Effector memory CD8-positive, alpha-beta T cell (primary cell): ENCODE results near the gene RPL31.

Experiments used
- ATAC-seq: fragments of 150-1000 bp; cut with Tn5 transposase; replicated peaks from 2 replicates; pipeline ENCODE4 v1.10.0; 2021; ENCODE audit warnings: mild to moderate bottlenecking, moderate library complexity
- DNase-seq, 3 experiments: peaks; one replicate each; pipeline ENCODE4 v3.0.0; 2021
- H3K27ac Mint-ChIP-seq, 2 donors: one replicate each; pipeline ENCODE4 v1.8.0; 2022; ENCODE audit warnings: mild to moderate bottlenecking in 2 of 2, mixed read lengths in 2 of 2, moderate library complexity in 2 of 2
- H3K27me3 Mint-ChIP-seq, 2 donors: one replicate each; pipeline ENCODE4 v1.8.0; 2022; ENCODE audit warnings: mixed read lengths in 2 of 2
- H3K36me3 Mint-ChIP-seq: one replicate; pipeline ENCODE4 v1.8.0; 2022; ENCODE audit warnings: mild to moderate bottlenecking, moderate library complexity, mixed read lengths; ENCODE audit not compliant: insufficient read depth
- H3K4me1 Mint-ChIP-seq, 2 donors: one replicate each; pipeline ENCODE4 v1.8.0; 2022; ENCODE audit warnings: low read depth in 2 of 2, mixed read lengths in 2 of 2
- H3K4me3 Mint-ChIP-seq, 2 donors: one replicate each; pipeline ENCODE4 v1.8.0; 2022; ENCODE audit warnings: mild to moderate bottlenecking in 2 of 2, mixed read lengths in 2 of 2, moderate library complexity in 2 of 2
- H3K9me3 Mint-ChIP-seq, 2 donors: one replicate each; pipeline ENCODE4 v1.8.0; 2022; ENCODE audit warnings: mixed read lengths in 2 of 2
- total RNA-seq, 9 experiments: gene quantifications; one replicate each; lab custom pipeline; 2026; lab: John Stamatoyannopoulos, UW

The RPL31 gene
- total RNA-seq, result 607 to 946 (median 840) reads per million in 9 experiments

DNA sequence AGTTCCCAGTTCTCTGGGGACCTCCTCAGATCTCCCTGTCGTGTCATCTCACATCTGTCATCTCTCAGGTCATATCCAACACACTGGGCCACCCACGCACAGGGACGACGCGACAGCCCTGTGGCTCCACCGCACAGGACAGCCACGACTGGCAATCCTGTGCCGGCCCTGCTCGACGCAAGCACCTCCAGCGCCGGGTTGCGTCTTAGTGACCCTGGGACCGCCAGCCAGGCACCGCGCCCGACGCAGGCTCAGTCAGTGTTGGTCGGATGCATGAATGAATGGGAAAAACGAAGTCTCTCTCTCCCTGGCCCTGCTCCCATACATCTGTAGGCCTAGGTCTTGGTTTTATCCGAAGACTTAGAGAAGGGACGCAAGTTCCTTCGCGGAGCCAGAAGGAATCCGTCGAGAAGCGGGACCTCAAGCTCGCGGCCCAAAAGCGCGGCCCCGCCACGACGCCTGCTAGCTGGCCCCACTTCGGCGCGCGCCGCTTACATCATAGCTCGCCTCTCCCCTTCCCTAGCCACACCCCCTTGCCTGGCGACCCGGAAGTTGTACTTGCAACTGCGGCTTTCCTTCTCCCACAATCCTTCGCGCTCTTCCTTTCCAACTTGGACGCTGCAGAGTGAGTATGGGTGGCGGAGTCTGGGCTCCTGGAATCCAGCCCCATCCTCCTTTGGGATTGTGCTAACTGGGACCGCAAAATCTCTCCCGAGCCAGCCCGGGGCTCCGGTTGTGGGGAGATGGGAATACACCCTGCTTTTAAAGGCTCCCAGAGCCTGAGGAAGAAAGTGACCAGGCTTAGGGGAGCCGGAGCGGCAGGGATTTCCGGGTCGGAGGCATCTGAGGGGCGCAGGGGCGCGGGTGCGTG, at the start of gene RPL31:
Gene RPL31, plus strand, starts transcription at position 599 of the 871 bp plus-strand sequence. CDS start 413 bp downstream, outside the sequence.
- ATAC-seq, result peak; percentile 97
- H3K4me1 Mint-ChIP-seq, result peaks cover 31 to 43% of the 10 kb centered on the region in 2 donors
- H3K4me3 Mint-ChIP-seq, result peak within 1 kb of the TSS; percentile 85 to 96
- H3K27me3 Mint-ChIP-seq, result no peaks in the 10 kb centered on the region
- H3K9me3 Mint-ChIP-seq, result peaks cover 0 to 2% of the 10 kb centered on the region in 2 donors
- DNase-seq, result peak; percentile 92 to 95 (median 93)
- peaks cover 56% of the 10 kb centered on the region for H3K36me3 Mint-ChIP-seq
- peak within 1 kb of the TSS; percentile 95 to 98 for H3K27ac Mint-ChIP-seq

DNA sequence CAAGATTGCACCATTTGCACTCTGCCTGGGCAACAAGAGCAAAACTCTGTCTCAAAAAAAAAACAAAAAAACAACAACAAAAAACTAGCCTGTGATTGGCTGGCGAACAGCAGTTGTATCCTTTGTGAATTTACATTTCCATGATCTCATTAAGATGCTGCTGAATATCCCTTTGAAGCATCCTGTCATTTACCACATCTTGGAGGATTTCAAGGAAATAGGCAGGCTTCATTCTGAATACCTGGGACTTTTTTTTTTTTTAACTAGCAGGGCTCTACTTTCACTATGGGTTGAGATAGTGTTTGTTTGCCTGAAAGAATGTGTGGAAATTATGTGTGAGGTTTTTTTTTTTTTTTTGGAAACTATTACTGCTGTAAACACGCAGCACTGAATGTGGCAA, 49.6 kb upstream of the RPL31 start:
- no peaks in the 10 kb centered on the region for H3K9me3 Mint-ChIP-seq

DNA sequence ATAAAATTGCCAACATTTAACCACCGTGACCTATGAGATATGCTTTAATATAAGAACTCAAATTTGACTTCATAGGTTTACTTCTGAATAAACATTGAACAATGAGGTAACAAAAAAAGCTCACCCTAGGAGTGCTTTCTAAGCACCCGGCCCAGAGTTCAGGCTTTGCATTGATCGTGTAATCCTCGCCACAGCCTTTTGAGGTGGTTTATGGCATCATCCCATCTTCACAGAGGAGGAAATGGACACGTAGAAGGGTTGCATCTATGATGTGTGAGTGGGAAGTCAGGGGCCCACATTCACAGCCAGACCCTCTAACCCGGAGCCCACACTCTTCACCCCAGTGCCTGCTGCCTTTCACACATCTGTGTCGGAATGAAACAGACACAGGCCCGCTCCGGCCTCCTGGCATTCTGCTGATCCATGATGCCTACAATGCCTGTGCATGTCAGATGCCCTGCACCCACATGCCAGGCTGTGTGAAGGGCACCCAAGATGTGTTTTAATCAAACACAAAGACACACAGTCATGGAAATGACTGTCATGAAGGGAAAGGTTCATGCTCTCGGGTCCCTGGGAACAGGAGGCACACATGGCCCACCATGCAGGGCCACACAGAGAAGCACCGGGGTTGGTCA, 48.6 kb upstream of the RPL31 start:
- ATAC-seq (no peak), DNase-seq (no peak)
- Mint-ChIP-seq H3K4me3 (no peak overlapping the region), H3K36me3 (no peaks in the 10 kb centered on the region), H3K27me3 (peaks cover 24 to 28% of the 10 kb centered on the region in 2 donors), H3K27ac (no peak overlapping the region), H3K9me3 (no peaks in the 10 kb centered on the region), H3K4me1 (no peaks in the 10 kb centered on the region)

More for the DNA sequence above, 49.6 kb upstream of the RPL31 start:
- Mint-ChIP-seq H3K4me1 (no peaks in the 10 kb centered on the region), H3K4me3 (no peak overlapping the region), H3K27me3 (peaks cover 17 to 28% of the 10 kb centered on the region in 2 donors), H3K27ac (no peak overlapping the region), H3K36me3 (no peaks in the 10 kb centered on the region)
- DNase-seq (no peak), ATAC-seq (no peak)

DNA sequence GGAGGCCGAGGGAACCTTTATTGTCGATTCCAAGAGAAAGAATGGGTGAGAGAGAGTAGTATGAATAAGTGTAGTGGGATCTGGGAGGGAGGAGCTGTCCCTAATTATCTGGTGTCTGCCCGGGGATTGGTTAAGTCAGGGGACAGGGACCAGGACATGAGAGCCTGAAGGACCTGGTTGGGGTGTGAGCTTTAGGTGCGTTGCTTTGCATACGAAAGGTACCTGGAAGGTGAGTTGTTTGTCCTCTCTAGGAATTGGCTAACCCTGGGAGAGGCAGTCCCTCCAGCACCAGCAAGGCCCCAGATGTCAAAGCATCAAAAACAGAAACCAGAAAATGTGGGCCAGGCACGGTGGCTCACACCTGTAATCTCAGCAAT, 48.1 kb upstream of the RPL31 start:
- no peaks in the 10 kb centered on the region for H3K9me3 Mint-ChIP-seq
- no peaks in the 10 kb centered on the region for H3K4me1 Mint-ChIP-seq
- no peak overlapping the region for H3K27ac Mint-ChIP-seq
- H3K27me3 Mint-ChIP-seq, result peaks cover 26 to 27% of the 10 kb centered on the region in 2 donors
- H3K4me3 Mint-ChIP-seq, result no peak overlapping the region
- H3K36me3 Mint-ChIP-seq, result no peaks in the 10 kb centered on the region
- no peak for ATAC-seq
- no peak for DNase-seq

DNA sequence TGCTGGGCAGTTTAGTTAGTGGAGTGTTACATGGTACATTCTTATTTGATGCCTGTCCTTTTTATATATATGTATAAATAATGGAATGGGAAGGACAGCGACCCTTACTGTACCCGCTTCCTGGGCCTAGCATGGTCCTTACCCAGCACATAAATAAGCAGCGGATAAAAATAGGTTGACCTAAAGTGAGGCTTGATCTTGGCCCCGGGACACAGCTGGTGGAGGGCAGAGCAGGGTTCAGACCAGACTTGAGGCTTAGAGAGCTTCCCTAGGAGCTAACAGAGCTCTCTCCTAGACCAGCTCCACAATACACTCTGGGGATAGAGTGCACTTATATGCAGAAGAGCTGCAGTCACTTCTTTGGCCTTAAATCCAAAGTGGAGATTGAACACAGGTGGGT, 46.9 kb upstream of the RPL31 start:
- no peak overlapping the region for H3K27ac Mint-ChIP-seq
- DNase-seq (no peak), ATAC-seq (no peak)
- no peaks in the 10 kb centered on the region for H3K36me3 Mint-ChIP-seq
- H3K4me3 Mint-ChIP-seq, result no peak overlapping the region
- no peaks in the 10 kb centered on the region for H3K4me1 Mint-ChIP-seq
- no peaks in the 10 kb centered on the region for H3K9me3 Mint-ChIP-seq
- peaks cover 15 to 18% of the 10 kb centered on the region in 2 donors for H3K27me3 Mint-ChIP-seq

DNA sequence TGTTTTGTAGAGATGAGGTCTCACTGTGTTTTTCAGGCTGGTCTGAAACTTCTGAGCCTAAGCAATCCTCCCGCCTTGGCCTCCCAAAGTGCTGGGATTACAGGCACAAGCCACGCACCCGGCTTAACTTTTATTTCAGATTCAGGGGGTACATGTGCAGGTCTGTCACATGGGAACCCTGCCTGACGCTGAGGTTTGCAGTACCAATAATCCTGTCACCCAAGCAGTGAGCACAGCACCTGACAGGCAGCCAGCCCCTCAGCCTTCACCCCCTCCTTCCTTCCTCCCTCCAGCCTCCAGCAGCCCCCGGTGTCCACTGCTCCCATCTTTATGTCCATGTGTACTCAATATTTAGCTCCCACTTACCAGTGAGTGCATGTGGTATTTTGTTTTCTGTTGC, 46.0 kb upstream of the RPL31 start:
- ATAC-seq (no peak), DNase-seq (no peak)
- Mint-ChIP-seq H3K27ac (no peak overlapping the region), H3K36me3 (no peaks in the 10 kb centered on the region), H3K4me3 (no peak overlapping the region), H3K27me3 (peaks cover 15 to 16% of the 10 kb centered on the region in 2 donors), H3K4me1 (no peaks in the 10 kb centered on the region), H3K9me3 (no peaks in the 10 kb centered on the region)

DNA sequence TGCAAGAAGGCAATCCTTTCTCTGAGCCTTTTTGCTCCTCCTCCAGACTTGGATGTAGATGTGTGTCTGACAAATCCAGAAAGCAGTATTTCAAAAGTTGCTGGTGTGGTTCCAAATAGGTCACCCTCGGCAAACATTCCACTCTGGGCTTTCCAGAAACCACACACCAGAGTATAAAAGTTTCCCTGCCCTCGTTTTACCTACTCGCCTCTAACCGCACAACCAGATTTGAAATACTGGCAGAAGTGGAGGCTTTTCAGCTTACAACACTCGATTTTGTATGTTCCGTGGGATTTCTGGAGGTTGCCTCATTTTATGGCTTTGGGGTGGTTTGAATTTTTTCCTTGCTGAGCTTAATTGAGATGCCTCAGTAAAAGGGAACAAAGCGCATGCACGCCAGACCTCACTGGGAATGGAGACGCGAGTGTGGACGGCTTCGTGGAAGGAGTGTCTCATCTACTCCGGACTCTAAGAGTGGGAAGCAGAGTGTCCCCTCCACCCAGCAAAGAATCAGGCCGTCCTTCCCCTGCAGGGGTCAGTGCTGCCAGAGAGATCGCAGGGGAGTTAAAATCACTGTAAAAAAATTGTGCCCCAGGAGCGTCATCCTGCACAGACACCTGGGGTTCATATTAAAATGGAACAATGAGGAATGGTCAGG, 44.0 kb upstream of the RPL31 start:
- Mint-ChIP-seq H3K36me3 (no peaks in the 10 kb centered on the region), H3K4me1 (no peaks in the 10 kb centered on the region), H3K27ac (no peak overlapping the region), H3K27me3 (peaks cover 15 to 16% of the 10 kb centered on the region in 2 donors), H3K9me3 (no peaks in the 10 kb centered on the region), H3K4me3 (no peak overlapping the region)
- ATAC-seq (no peak), DNase-seq (no peak)

DNA sequence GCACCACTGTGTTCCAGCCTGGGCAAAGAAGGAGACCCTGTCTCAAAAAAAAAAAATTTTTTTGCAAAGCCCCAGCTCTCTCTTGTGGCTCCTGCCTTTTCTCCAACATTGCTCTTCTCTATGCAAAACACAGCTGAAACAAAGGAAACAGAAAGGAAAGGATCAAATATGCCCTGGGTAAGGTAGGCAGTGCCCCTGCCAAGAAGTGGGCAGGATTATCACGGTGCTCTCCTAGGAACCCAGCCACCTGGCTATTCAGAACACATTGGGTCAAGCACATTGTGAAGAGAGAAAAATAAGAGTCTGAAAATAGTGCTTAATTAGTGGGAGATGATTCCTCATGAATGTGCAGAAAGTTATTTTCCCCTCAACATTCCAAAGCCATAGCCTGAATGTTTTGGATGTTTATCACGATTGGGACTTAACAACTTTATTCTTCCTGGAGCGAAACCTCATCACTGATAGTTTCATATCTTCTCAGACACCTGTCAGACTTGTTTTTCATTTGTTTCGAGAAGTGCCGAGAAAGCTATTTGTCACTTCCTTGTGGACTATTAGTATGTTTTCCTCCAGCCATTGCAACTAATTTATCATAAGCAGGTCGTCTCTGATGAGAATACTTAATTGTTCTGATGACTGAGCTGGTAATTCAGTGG, 42.7 kb upstream of the RPL31 start:
- no peaks in the 10 kb centered on the region for H3K4me1 Mint-ChIP-seq
- peaks cover 15 to 16% of the 10 kb centered on the region in 2 donors for H3K27me3 Mint-ChIP-seq
- H3K4me3 Mint-ChIP-seq, result no peak overlapping the region
- no peaks in the 10 kb centered on the region for H3K36me3 Mint-ChIP-seq
- DNase-seq (no peak), ATAC-seq (no peak)
- H3K9me3 Mint-ChIP-seq, result no peaks in the 10 kb centered on the region
- no peak overlapping the region for H3K27ac Mint-ChIP-seq

DNA sequence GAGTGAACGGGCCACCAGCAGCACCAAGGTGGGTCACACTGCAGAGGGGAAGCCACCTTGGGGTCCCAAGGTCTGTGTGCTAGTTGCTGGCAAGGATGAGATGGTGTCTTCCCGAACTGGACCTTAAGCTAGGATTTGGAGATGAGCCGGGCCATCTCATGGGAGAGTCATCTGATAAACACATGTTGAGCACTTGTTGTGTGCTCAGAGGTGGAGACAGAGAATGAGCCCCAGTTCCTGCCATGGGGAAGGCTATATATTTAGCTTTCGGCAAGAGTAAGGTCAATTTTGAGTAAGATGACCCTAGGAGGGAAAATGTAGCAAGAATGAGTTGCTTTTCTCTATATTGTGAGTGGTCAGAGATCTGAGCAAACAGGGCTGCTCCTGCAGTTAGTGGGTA, 41.4 kb upstream of the RPL31 start:
- Mint-ChIP-seq H3K4me1 (no peaks in the 10 kb centered on the region), H3K27me3 (peaks cover 15 to 16% of the 10 kb centered on the region in 2 donors), H3K9me3 (no peaks in the 10 kb centered on the region), H3K27ac (no peak overlapping the region), H3K36me3 (no peaks in the 10 kb centered on the region), H3K4me3 (no peak overlapping the region)
- no peak for ATAC-seq
- DNase-seq, result no peak

DNA sequence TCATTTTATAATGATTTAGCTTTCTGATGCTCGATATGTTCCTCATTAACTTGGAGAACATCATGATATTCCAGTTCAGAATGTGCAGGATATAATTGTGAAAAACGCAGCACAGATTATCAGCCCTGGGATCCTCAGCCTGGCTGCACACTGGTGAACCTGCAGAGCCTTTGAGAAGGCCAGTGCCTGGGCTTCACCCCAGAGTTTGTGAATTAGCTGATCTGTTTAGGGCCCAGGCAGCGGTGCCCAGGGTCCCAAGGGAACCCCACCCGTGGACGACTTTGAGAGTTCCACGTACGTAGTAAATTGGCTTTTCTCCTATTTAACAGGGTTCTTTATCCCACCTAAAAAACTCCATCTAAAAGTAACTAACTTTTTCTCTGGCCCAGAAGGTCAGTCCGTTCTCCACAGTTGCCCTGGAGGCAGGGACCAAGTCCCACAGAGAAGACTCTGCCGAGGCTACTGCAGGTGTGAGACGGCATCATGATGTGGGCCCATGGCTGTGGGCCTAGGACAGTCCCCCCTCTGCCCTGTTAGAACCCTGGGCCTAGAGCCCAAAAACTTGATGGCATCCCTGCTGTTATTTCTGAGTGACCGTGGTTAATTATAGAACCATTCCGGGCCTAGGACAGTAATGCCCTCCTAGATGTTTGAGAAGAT, 39.6 kb upstream of the RPL31 start:
- H3K4me1 Mint-ChIP-seq, result no peaks in the 10 kb centered on the region
- no peak for ATAC-seq
- DNase-seq, result no peak
- H3K27ac Mint-ChIP-seq, result no peak overlapping the region
- H3K36me3 Mint-ChIP-seq, result no peaks in the 10 kb centered on the region
- H3K9me3 Mint-ChIP-seq, result no peaks in the 10 kb centered on the region
- H3K27me3 Mint-ChIP-seq, result peaks cover 0 to 9% of the 10 kb centered on the region in 2 donors
- H3K4me3 Mint-ChIP-seq, result no peak overlapping the region

DNA sequence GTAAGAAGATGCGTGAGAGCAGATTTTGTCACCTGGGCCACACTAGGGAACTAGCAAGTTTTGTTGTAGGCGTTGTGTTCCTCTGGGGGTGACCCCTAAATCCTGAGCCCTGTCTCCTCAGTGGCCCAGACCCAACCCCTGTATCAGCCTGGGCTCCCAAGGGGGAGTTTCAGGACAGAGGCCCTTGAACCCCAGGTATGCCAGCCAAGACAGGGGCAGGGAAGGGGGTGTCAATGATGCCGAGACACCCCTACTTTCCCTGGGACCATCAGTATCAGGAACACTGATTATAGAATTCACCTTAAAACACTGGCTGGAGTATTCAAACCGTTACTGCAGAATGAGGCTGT, 39.1 kb upstream of the RPL31 start:
- Mint-ChIP-seq H3K4me3 (no peak overlapping the region), H3K9me3 (no peaks in the 10 kb centered on the region), H3K27ac (no peak overlapping the region), H3K36me3 (no peaks in the 10 kb centered on the region), H3K4me1 (no peaks in the 10 kb centered on the region), H3K27me3 (peaks cover 0 to 7% of the 10 kb centered on the region in 2 donors)
- ATAC-seq, result no peak
- no peak for DNase-seq

DNA sequence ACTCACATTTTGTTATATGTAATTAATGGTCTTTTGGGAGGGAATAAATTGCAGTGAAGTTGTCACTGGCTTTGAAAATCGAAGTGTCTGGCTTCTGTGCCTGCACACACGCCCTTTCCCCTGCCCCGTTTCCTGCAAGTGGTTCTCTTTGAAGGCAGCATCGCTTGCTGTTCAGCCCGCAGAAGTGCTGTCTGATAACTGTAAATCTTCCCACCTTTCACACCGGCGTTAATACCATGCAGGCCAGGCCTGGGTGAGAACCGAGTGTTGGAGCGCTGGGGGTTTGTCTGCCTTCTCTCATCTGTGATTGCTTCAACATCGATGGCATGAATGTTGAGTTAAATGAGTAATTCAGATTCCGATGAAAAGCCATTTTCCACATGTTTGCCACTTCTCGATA, 37.9 kb upstream of the RPL31 start:
- Mint-ChIP-seq H3K9me3 (no peaks in the 10 kb centered on the region), H3K36me3 (no peaks in the 10 kb centered on the region)

DNA sequence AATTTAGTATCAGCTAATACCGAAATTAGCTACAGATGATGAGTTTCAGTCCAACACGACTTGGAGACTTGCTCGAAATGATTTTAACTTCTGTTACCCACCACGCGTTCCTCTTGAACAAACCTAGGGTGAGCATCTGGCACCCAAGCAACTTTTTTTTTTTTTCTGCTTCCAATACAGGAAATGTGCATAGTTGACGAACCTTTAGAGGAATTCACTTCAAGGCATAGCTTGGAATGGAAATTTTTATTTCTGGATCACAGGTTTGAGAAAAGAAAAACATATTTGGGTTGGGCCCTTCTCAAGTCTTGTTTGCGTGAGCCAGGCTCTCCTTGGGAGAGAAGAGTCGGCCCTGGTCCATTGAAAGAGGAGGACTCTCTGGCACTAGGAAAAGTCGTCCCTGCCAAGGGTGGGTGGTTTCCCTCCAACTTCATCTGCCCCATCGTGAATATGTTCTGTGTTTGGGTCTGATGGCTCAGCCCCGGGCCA, 37.4 kb upstream of the RPL31 start:
- Mint-ChIP-seq H3K27ac (no peak overlapping the region), H3K36me3 (no peaks in the 10 kb centered on the region), H3K4me3 (no peak overlapping the region), H3K27me3 (peaks cover 0 to 1% of the 10 kb centered on the region in 2 donors), H3K9me3 (no peaks in the 10 kb centered on the region), H3K4me1 (no peaks in the 10 kb centered on the region)
- DNase-seq, result no peak
- no peak for ATAC-seq

More for the DNA sequence above, 37.9 kb upstream of the RPL31 start:
- no peak for ATAC-seq
- Mint-ChIP-seq H3K4me3 (no peak overlapping the region), H3K27me3 (no peaks in the 10 kb centered on the region), H3K4me1 (no peaks in the 10 kb centered on the region), H3K27ac (no peak overlapping the region)
- no peak for DNase-seq
